ENCODE data around the gene PELI1. TPM values are rescaled to one million over a fixed set of nuclear protein-coding genes. Genes with fewer than 3 reads are reported as not detected.

PELI1 gene
- total RNA-seq, 6 donors from 2014 or later = 18.5 to 57.3 (median 36.2) TPM

DNA sequence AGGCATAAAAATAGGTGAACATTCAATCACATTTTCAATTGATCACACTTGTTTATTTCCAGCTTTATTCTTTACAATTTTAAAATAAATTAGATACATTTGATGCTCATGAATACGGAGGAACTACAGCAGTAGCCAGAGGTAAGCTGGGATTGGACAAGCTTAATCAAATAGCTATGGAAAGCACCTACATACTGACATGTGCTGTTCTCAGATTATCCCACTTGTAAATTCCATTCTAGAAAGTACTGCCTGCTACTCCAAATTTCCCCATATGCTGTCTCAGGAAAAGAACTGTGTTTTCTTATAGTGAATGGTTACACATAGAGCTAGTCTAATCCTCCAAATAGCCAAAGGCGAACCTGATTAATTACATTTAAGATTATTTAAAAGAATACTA, 24.2 kb downstream of the PELI1 start:
- H3K36me3 ChIP-seq = no peaks in the 10 kb centered on the region
- peak overlapping the region in 3 of 4 donors; percentile 31 to 59 (median 41) for H3K27ac ChIP-seq
- DNase-seq = no peak
- no peak for ATAC-seq (ENCODE audit: low FRiP score in 2 of 2)
- peaks cover 42 to 56% (median 48%) of the 10 kb centered on the region in 4 donors for H3K4me1 ChIP-seq
- H3K27me3 ChIP-seq = no peaks in the 10 kb centered on the region
- 78 to 90% methylated on average over 2 of the region's 2 CpGs for WGBS, 2 donors
- no peaks in the 10 kb centered on the region for H3K9me3 ChIP-seq
- no peak overlapping the region for H3K4me3 ChIP-seq
- TF ChIP-seq EP300 (IDR thresholded peaks at IDR 0.05) (no peak), POLR2AphosphoS5 (IDR thresholded peaks at IDR 0.05) (no peak), POLR2A (IDR thresholded peaks at IDR 0.05) (no peak)
- TF ChIP-seq, protein P1, sequence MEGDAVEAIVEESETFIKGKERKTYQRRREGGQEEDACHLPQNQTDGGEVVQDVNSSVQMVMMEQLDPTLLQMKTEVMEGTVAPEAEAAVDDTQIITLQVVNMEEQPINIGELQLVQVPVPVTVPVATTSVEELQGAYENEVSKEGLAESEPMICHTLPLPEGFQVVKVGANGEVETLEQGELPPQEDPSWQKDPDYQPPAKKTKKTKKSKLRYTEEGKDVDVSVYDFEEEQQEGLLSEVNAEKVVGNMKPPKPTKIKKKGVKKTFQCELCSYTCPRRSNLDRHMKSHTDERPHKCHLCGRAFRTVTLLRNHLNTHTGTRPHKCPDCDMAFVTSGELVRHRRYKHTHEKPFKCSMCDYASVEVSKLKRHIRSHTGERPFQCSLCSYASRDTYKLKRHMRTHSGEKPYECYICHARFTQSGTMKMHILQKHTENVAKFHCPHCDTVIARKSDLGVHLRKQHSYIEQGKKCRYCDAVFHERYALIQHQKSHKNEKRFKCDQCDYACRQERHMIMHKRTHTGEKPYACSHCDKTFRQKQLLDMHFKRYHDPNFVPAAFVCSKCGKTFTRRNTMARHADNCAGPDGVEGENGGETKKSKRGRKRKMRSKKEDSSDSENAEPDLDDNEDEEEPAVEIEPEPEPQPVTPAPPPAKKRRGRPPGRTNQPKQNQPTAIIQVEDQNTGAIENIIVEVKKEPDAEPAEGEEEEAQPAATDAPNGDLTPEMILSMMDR (IDR thresholded peaks at IDR 0.05) = no peak

DNA sequence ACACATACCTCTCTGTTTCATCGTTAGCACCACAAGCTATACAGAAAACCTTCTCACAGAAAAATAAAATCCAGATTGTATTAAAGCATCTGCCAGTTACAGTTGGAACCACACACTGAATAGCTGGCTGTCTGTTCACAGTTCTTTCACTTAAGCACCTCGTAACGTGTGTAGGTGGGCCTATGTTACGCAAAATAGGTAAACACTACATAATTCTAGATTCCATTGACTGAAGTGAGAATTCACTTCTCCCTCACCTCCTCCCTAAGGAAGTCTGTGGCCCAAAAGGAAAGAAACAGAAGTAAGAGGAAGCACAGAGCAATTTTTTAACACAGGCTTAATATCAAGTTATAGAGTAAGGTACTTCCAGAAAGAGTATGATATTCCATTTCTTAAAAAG, 24.9 kb downstream of the PELI1 start:
- Histone ChIP-seq H3K9me3 (no peaks in the 10 kb centered on the region), H3K27ac (peak overlapping the region in 3 of 4 donors; percentile 31 to 59 (median 41)), H3K4me3 (no peak overlapping the region), H3K36me3 (no peaks in the 10 kb centered on the region), H3K4me1 (peaks cover 49 to 62% (median 54%) of the 10 kb centered on the region in 4 donors), H3K27me3 (no peaks in the 10 kb centered on the region)
- peak; percentile 19 to 71 for ATAC-seq (ENCODE audit: low FRiP score in 2 of 2)
- TF ChIP-seq POLR2A (IDR thresholded peaks at IDR 0.05) = no peak
- peak in 1 of 4 donors; percentile 33 for TF ChIP-seq EP300 (IDR thresholded peaks at IDR 0.05)
- WGBS, 2 donors = 36 to 47% methylated on average over 4 of the region's 4 CpGs
- DNase-seq = no peak

DNA sequence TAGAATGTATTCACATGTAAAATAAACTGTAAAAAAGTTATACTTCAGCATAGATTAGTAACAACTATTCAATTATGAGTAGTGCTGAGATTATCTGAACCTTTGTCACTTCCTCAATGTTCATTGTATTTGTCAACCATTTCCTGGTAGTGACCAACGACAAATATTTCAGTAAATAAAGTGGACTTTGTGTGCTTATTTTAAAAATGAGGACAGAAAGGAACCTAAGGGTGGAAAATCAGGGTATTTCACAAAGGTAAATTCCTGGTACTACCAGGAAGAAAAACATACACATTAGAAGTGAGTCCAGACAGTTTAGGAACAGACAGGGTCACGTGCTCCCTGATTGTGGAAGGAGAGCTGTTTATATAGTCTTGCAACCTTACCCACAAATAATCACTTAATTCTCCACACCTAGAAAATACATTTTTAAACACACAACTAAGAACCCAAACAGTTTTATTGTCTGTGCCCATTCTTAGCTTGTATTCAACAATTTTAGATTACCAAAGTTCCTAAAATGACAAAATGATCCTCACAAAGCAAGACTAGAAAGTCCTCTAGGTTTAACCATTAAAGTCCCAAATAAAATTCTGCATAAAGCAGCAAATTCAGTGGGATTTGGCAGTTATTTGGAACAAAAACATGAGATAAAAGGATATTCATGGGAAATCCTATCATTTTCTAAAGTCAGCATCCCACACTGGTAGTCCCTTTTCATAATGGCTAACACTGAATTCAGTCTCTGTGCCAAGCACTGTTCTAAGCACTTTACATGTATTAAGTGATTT, 28.2 kb downstream of the PELI1 start:
- H3K27me3 ChIP-seq = no peaks in the 10 kb centered on the region
- 21 to 24% methylated on average over 2 of the region's 2 CpGs for WGBS, 2 donors
- peak overlapping the region; percentile 40 to 82 (median 64) for H3K27ac ChIP-seq
- TF ChIP-seq POLR2A (IDR thresholded peaks at IDR 0.05) (no peak), EP300 (IDR thresholded peaks at IDR 0.05) (peak in 1 of 4 donors; percentile 77), POLR2AphosphoS5 (IDR thresholded peaks at IDR 0.05) (peak in 1 of 2 donors; percentile 34)
- TF ChIP-seq, protein P1 (IDR thresholded peaks at IDR 0.05) = no peak
- H3K4me1 ChIP-seq = peaks cover 74 to 88% (median 81%) of the 10 kb centered on the region in 4 donors
- no peaks in the 10 kb centered on the region for H3K9me3 ChIP-seq
- peak in 1 of 2 donors; percentile 49 for ATAC-seq (ENCODE audit: low FRiP score in 2 of 2)
- H3K4me3 ChIP-seq = no peak overlapping the region
- no peak for DNase-seq
- H3K36me3 ChIP-seq = no peaks in the 10 kb centered on the region

DNA sequence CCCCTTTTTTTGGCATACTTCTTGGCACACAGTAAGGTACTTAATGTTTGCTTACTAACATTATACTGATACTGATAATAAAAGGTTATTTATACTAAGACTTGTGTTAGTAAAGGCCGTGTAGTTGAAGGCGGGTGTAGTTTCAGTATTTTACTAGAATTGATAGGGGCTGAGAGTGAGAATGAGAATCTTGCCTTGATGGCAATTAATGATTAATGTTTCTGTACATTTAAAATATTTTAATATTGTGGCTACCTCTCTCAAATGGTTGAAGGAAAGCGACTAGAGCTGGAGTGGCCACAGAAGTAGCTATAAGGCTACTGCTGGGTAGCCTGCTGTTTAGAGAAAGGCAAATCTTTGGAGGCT, 29.3 kb downstream of the PELI1 start:
- DNase-seq (no peak), ATAC-seq (ENCODE audit: low FRiP score in 2 of 2) (no peak)
- H3K4me3 ChIP-seq = no peak overlapping the region
- WGBS, 2 donors = 54 to 86% methylated on average over 3 of the region's 3 CpGs
- TF ChIP-seq EP300 (IDR thresholded peaks at IDR 0.05) (no peak), POLR2A (IDR thresholded peaks at IDR 0.05) (no peak), POLR2AphosphoS5 (IDR thresholded peaks at IDR 0.05) (no peak)
- TF ChIP-seq, protein P1 (IDR thresholded peaks at IDR 0.05) = no peak
- H3K27ac ChIP-seq = peak overlapping the region; percentile 40 to 82 (median 64)
- no peaks in the 10 kb centered on the region for H3K9me3 ChIP-seq
- no peaks in the 10 kb centered on the region for H3K27me3 ChIP-seq
- no peaks in the 10 kb centered on the region for H3K36me3 ChIP-seq
- peaks cover 70 to 78% (median 76%) of the 10 kb centered on the region in 4 donors for H3K4me1 ChIP-seq

DNA sequence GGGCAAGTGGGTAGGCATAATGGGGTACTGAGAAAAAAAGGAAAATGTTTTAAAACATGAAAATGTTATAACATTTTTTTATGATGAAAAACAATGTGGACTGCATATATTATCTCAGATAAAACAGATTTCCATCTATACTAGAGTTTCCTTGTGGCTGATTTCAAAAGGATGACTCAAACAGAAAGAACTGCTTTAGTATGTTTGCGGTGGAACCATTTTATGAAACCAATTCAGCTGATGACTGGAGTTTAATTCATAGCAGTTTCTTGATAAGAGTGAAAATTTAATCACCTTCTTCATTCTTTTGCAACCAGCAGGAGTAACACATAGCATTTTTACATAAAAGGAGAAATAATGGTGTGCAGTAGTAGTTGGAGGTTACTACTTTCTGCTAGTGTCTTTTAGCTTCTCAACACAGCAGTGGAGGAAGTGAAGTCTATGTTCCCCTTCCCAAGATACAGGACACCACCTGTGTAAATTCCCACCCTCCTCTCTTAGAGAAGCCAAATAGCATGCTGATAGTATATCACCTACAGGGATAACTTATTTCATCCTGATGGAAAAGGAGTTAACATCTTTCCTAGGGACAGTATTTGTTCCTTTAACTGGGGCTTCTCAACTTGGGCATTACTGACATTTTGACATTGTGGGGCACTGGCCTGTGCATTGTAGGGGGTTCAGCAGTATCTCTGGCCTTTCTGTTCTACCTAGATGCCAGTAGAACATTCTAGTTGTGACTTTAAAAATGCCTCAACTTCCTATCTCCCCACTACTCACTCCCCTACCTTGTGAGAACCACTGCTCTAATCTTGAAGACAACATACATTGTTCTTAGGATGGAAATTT, 29.9 kb downstream of the PELI1 start:
- Histone ChIP-seq H3K4me3 (no peak overlapping the region), H3K4me1 (peaks cover 65 to 72% (median 71%) of the 10 kb centered on the region in 4 donors), H3K27me3 (no peaks in the 10 kb centered on the region), H3K27ac (peak overlapping the region; percentile 40 to 82 (median 64)), H3K36me3 (no peaks in the 10 kb centered on the region), H3K9me3 (no peaks in the 10 kb centered on the region)
- ATAC-seq (ENCODE audit: low FRiP score in 2 of 2) (peak in 1 of 2 donors; percentile 50), DNase-seq (no peak)
- WGBS, 2 donors = 27 to 55% methylated on average over 1 of the region's 1 CpG
- no peak for TF ChIP-seq POLR2AphosphoS5 (IDR thresholded peaks at IDR 0.05)
- TF ChIP-seq, protein P1 (IDR thresholded peaks at IDR 0.05) = no peak
- no peak for TF ChIP-seq POLR2A (IDR thresholded peaks at IDR 0.05)
- no peak for TF ChIP-seq EP300 (IDR thresholded peaks at IDR 0.05)

Data from upper lobe of left lung (tissue), 6 donors.